HepG2 (cell line): ENCODE results near the gene ANKRD40CL. TPM values are rescaled to one million over a fixed set of nuclear protein-coding genes. Genes with fewer than 3 reads are reported as not detected.

Experiments
- ARID3A ChIP-seq: IDR thresholded peaks from 2 replicates; pipeline ENCODE4 v1.6.1; 2012; ENCODE audit warnings: low read depth, low read length, improper control_type of control experiment
- CAMTA2 ChIP-seq: sonication (generic); formaldehyde crosslinking; IDR thresholded peaks from 2 replicates; pipeline ENCODE4 v1.4.0; 2020; ENCODE audit warnings: mild to moderate bottlenecking, missing genetic modification reagents, borderline replicate concordance
- CBX2 ChIP-seq, 2 experiments: fragments of 200-600 bp in 1 of 2; sonication (generic); formaldehyde crosslinking in 1 of 2; IDR thresholded peaks; 2 replicates each; pipeline versions ENCODE4 v1.7.0 to v1.8.1; 2018 to 2022; ENCODE audit warnings: low read depth in 2 of 2, low read length in 1 of 2, mild to moderate bottlenecking in 1 of 2, missing genetic modification reagents in 1 of 2
- CEBPB ChIP-seq: IDR thresholded peaks from 2 replicates; pipeline ENCODE4 v1.6.1; 2011; ENCODE audit warnings: low read depth, low read length, improper control_type of control experiment, borderline replicate concordance
- EED ChIP-seq: sonication (generic); formaldehyde crosslinking; IDR thresholded peaks from 2 replicates; pipeline ENCODE4 v1.5.0; 2020; ENCODE audit warnings: mild to moderate bottlenecking, missing genetic modification reagents
- FOXO4 ChIP-seq: sonication (generic); formaldehyde crosslinking; conservative IDR thresholded peaks from 2 replicates; pipeline ENCODE4 v1.8.1; 2023; ENCODE audit warnings: missing genetic modification reagents
- LCORL ChIP-seq, 2 experiments: fragments of 450-650 bp in 1 of 2; sonication (generic) in 1 of 2; formaldehyde crosslinking in 1 of 2; IDR thresholded peaks; 2 replicates each; pipeline versions ENCODE4 v1.5.0 to v1.6.1; 2017 to 2020; ENCODE audit warnings: antibody characterized with exemption in 1 of 2, missing genetic modification reagents in 1 of 2
- MEF2D ChIP-seq: sonication (generic); formaldehyde crosslinking; IDR thresholded peaks from 2 replicates; pipeline ENCODE4 v1.5.1; 2020; ENCODE audit warnings: mild to moderate bottlenecking, missing genetic modification reagents
- NFE2 ChIP-seq: sonication (generic); formaldehyde crosslinking; IDR thresholded peaks from 2 replicates; pipeline ENCODE4 v1.4.0; 2020; ENCODE audit warnings: missing genetic modification reagents
- NFYC ChIP-seq: IDR thresholded peaks from 2 replicates; pipeline ENCODE4 v1.6.1; 2016; ENCODE audit warnings: missing genetic modification reagents, missing compliant biosample characterization
- NKX3-1 ChIP-seq: sonication (generic); formaldehyde crosslinking; IDR thresholded peaks from 2 replicates; pipeline ENCODE4 v1.5.0; 2020; ENCODE audit warnings: missing genetic modification reagents
- POLR2AphosphoS5 ChIP-seq: IDR thresholded peaks from 2 replicates; pipeline ENCODE4 v1.6.1; 2012; ENCODE audit warnings: low read depth, low read length
- POLR2G ChIP-seq: fragments of 200-400 bp; formaldehyde crosslinking; IDR thresholded peaks from 2 replicates; pipeline ENCODE4 v1.6.1; 2018; ENCODE audit warnings: mild to moderate bottlenecking, low read depth, low read length, moderate library complexity
- SRSF1 ChIP-seq: fragments of 200-400 bp; formaldehyde crosslinking; optimal IDR thresholded peaks from 2 replicates; pipeline ENCODE3; 2017; ENCODE audit warnings: mild to moderate bottlenecking, low read depth, low read length, moderate library complexity
- SYNCRIP ChIP-seq: fragments of 200-400 bp; formaldehyde crosslinking; IDR thresholded peaks from 2 replicates; pipeline ENCODE4 v1.6.1; 2018; ENCODE audit warnings: mild to moderate bottlenecking, low read depth, low read length; ENCODE audit not compliant: insufficient read depth
- XBP1 ChIP-seq: sonication (generic); formaldehyde crosslinking; IDR thresholded peaks from 2 replicates; pipeline ENCODE4 v1.5.0; 2020; ENCODE audit warnings: missing genetic modification reagents
- ZFX ChIP-seq: sonication (generic); formaldehyde crosslinking; IDR thresholded peaks from 2 replicates; pipeline ENCODE4 v1.4.0; 2020; ENCODE audit warnings: mild to moderate bottlenecking, low read depth, missing genetic modification reagents, moderate library complexity
- ZNF350 ChIP-seq: sonication (generic); formaldehyde crosslinking; IDR thresholded peaks from 2 replicates; pipeline ENCODE4 v1.4.0; 2020; ENCODE audit warnings: mild to moderate bottlenecking, low read depth, missing genetic modification reagents, borderline replicate concordance
- ZNF7 ChIP-seq: IDR thresholded peaks from 2 replicates; pipeline ENCODE4 v1.6.1; 2016; ENCODE audit warnings: missing biosample characterization, missing genetic modification reagents
- polyA plus RNA-seq, 8 experiments: library from polyadenylated mRNA; depleted of rRNA in 3 of 8; stranded (reverse) in 7 of 8; unstranded in 1 of 8; fragments of >200 nt; fragmentation: Illumina TruSeq in 4 of 8; extraction: Trizol in 4 of 8; gene quantifications; 2 replicates each; pipeline versions ENCODE4 v1.2.1 to v1.2.3, GENCODE V29; 2011 to 2016; ENCODE audit warnings: low read depth in 4 of 8, missing spikeins in 1 of 8, mixed read lengths in 1 of 8; ENCODE audit not compliant: insufficient read depth in 1 of 8
- total RNA-seq, 5 experiments: library from RNA; depleted of rRNA; stranded (reverse); fragments of >200 nt; fragmentation: Illumina TruSeq; extraction: Trizol; gene quantifications; 2 replicates each; pipeline ENCODE4 v1.2.3, GENCODE V29; 2016; ENCODE audit warnings: low read depth in 1 of 5
- TF ChIP-seq, protein P1 (sequence below): sonication (generic); formaldehyde crosslinking; IDR thresholded peaks from 2 replicates; pipeline ENCODE4 v1.5.1; 2020; ENCODE audit warnings: mild to moderate bottlenecking, missing genetic modification reagents, moderate library complexity
- TF ChIP-seq, protein P2 (sequence below): sonication (generic); formaldehyde crosslinking; IDR thresholded peaks from 2 replicates; pipeline ENCODE4 v1.8.1; 2023; ENCODE audit warnings: missing genetic modification reagents, inconsistent platforms, borderline replicate concordance

Gene ANKRD40CL
- total and polyA plus RNA-seq, 2 of the 13 experiments (the other 11 are each of a cell fraction or from before 2014, with no cell fraction given) = 0.03 to 0.11 TPM

DNA sequence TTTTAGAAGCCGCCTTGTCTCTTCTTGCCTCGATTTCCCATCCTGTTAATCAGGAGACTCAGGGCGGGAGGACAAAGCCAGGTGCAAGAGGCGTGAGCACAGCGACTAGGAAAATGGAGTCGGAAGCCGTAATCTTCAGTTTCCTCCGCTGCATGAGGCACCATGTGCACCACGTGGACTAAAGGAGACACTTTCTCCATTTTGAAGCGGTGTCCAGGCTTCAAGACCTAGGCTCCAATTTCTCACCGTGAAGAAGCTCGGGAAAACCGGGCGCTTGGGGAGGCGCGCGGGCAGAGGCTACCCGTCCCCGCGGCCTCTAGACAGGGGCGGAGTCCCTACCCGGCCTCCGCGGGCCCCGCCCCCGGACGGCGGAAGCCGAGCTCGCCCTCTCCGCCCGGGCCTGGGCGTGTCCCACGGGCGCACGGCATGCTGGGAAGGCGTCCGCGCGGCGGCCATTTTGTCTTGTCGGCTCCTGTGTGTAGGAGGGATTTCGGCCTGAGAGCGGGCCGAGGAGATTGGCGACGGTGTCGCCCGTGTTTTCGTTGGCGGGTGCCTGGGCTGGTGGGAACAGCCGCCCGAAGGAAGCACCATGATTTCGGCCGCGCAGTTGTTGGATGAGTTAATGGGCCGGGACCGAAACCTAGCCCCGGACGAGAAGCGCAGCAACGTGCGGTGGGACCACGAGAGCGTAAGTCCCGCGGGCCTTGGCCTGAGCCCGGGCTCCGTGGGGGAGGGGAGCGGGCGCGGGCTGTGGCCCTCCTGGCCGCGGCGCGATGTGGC is 48.0 kb downstream of the ANKRD40CL start, which contains the start of gene LUC7L3 (continued):
- TF ChIP-seq, protein P1, sequence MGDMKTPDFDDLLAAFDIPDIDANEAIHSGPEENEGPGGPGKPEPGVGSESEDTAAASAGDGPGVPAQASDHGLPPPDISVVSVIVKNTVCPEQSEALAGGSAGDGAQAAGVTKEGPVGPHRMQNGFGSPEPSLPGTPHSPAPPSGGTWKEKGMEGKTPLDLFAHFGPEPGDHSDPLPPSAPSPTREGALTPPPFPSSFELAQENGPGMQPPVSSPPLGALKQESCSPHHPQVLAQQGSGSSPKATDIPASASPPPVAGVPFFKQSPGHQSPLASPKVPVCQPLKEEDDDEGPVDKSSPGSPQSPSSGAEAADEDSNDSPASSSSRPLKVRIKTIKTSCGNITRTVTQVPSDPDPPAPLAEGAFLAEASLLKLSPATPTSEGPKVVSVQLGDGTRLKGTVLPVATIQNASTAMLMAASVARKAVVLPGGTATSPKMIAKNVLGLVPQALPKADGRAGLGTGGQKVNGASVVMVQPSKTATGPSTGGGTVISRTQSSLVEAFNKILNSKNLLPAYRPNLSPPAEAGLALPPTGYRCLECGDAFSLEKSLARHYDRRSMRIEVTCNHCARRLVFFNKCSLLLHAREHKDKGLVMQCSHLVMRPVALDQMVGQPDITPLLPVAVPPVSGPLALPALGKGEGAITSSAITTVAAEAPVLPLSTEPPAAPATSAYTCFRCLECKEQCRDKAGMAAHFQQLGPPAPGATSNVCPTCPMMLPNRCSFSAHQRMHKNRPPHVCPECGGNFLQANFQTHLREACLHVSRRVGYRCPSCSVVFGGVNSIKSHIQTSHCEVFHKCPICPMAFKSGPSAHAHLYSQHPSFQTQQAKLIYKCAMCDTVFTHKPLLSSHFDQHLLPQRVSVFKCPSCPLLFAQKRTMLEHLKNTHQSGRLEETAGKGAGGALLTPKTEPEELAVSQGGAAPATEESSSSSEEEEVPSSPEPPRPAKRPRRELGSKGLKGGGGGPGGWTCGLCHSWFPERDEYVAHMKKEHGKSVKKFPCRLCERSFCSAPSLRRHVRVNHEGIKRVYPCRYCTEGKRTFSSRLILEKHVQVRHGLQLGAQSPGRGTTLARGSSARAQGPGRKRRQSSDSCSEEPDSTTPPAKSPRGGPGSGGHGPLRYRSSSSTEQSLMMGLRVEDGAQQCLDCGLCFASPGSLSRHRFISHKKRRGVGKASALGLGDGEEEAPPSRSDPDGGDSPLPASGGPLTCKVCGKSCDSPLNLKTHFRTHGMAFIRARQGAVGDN (CRISPR knock-in tag) = peak; percentile 99
- TF ChIP-seq, protein P2, sequence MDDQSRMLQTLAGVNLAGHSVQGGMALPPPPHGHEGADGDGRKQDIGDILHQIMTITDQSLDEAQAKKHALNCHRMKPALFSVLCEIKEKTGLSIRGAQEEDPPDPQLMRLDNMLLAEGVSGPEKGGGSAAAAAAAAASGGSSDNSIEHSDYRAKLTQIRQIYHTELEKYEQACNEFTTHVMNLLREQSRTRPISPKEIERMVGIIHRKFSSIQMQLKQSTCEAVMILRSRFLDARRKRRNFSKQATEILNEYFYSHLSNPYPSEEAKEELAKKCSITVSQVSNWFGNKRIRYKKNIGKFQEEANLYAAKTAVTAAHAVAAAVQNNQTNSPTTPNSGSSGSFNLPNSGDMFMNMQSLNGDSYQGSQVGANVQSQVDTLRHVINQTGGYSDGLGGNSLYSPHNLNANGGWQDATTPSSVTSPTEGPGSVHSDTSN (CRISPR knock-in tag) = no peak
- TF ChIP-seq POLR2AphosphoS5 = peak; percentile 97
- TF ChIP-seq ZNF350 (CRISPR knock-in tag) = peak; percentile 87
- TF ChIP-seq CBX2 (IDR thresholded peaks at IDR 0.05; ENCODE audit: low read depth, low read length) = no peak
- no peak for TF ChIP-seq CBX2 (CRISPR knock-in tag; IDR thresholded peaks at IDR 0.05; ENCODE audit: low read depth)
- no peak for TF ChIP-seq SYNCRIP
- TF ChIP-seq CEBPB = no peak
- TF ChIP-seq MEF2D = peak; percentile 73
- peak; percentile 38 for TF ChIP-seq NFYC (CRISPR knock-in tag)
- TF ChIP-seq CAMTA2 (CRISPR knock-in tag) = no peak; the same call in 1 of the 2 replicates
- TF ChIP-seq ZNF7 (CRISPR knock-in tag) = peak; percentile 75
- peak; percentile 89 for TF ChIP-seq SRSF1
- TF ChIP-seq ARID3A = no peak
- TF ChIP-seq POLR2G = peak; percentile 97
- TF ChIP-seq XBP1 (CRISPR knock-in tag) = no peak
- no peak for TF ChIP-seq NFE2
- TF ChIP-seq NKX3-1 (CRISPR knock-in tag) = peak; percentile 69
- peak; percentile 72 for TF ChIP-seq LCORL (IDR thresholded peaks at IDR 0.05)
- peak; percentile 82 for TF ChIP-seq LCORL (CRISPR knock-in tag; IDR thresholded peaks at IDR 0.05)
- peak; percentile 91; the same call in 1 of the 2 replicates for TF ChIP-seq FOXO4 (CRISPR knock-in tag)
- peak; percentile 99 for TF ChIP-seq ZFX (CRISPR knock-in tag)
- peak; percentile 96 for TF ChIP-seq EED
